GM18517 (cell line): ENCODE results near the gene CCDC74B.
"Not testable (repeated sequence)": the region's sequence is repeated elsewhere in the genome, so short reads cannot be mapped to it uniquely, and the experiment has no call there.

ENCODE experiments used
- ATAC-seq: cut with Tn5 transposase; IDR thresholded peaks from one replicate; pipeline ENCODE4 v1.9.1; 2021; ENCODE audit warnings: mild to moderate bottlenecking, moderate library complexity; ENCODE audit not compliant: unreplicated experiment

Gene CCDC74B

DNA sequence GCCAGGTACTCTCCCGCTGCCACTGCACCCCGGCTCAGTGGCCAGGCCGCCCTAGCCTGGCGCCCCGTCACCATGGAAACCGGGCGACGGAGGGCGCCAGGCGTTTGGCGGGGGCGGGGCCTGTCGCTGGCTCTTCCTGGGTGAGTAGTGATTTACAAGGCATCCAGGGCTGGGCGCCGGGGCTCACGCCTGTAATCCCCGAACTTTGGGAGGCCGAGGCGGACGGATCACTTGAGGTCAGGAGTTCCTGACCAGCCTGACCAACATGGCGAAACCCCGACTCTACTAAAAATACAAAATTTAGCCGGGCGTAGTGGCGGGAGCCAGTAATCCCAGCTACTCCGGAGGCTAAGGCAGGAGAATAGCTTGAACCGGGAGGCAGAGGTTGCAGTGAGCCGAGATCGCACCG lies at the start of gene CCDC74B:
TSS of gene CCDC74B (minus strand) at position 107 of the 409 bp plus-strand sequence. CDS start 116 bp downstream, outside the sequence.
- peak; percentile 77 for ATAC-seq

DNA sequence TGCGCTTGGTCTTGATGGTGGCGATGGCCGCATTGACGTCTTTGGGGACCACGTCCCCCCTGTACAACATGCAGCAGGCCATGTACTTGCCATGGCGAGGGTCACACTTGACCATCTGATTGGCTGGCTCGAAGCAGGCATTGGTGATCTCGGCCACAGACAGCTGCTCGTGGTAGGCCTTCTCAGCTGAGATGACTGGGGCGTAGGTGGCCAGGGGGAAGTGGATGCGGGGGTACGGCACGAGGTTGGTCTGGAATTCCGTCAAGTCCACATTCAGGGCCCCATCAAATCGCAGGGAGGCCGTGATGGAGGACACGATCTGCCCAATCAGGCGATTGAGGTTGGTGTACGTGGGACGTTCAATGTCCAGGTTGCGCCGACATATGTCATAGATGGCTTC lies 48.9 kb upstream of the CCDC74B start:
- not testable (repeated sequence) for ATAC-seq

GRCh38 chr2:130192451-130192850 lies 47.5 kb upstream of the CCDC74B start:
- ATAC-seq: not testable (repeated sequence)

GRCh38 chr2:130191319-130191718 lies 46.4 kb upstream of the CCDC74B start:
- ATAC-seq: not testable (repeated sequence)

- no peak for ATAC-seq
Observed at GRCh38 chr2:130190237-130190636, 45.3 kb upstream of the CCDC74B start.

DNA sequence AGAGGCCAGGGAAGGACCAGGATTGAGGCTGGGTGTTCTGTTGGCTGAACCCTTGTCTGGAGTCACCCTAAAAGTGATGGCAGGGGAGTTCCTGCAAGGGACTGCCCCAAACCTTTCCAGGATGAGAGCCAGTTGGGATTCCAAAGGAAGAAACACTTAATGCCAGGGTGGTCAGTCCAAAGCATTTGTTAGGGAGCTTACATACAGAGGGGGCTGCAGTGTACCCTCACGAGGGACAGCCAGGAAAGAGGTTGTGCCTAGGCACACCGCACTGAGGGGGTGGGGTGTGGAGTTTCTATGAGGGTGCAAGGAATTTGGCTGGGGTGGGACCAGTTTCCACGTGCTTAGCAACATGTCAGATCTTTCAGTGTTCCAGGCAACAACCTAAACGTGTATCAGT lies 44.0 kb upstream of the CCDC74B start:
- not testable (repeated sequence) for ATAC-seq

DNA sequence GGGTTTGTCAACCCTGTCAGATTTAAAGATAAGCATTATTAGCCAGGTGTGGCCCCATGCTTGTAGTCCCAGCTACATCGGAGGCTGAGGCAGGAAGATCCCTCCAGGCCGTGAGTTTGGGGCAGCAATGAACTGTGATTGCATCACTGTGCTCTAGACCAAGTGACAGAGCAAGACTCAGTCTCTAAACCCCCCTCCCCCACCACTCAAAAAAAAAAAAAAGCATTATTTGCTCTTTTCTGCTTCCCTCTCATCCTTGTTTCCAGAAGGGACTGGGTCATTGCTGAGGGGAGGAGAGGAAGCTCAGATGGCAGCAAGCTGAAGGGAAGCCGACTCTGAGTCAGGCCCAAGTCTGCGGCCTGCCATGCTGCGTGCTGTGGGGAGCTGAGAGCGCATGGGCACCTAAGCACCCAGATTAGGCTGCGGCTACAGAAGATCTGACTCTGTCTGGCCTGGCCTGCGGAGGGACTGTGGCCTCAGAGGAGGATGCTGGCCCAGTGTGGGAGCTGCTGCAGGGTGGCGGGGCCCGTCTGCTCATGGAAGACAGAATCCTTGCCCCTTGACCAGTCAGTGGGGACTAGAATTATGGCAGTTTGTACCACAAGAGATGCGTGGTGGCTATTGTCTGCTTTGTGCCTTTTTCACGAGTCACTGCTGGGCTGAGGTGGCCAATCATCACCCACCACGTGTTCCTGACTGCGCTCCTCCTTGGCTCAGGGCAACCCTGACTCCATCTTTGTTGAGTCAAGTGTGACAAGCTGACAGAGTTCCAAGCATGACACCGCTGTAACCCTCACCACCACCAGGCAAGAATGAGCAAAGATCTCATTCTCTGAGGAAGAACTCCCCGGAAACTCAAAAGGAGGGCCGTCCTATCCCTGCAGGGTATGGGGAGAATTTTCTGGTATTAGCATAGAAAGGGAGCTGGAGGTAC lies 43.2 kb upstream of the CCDC74B start:
- ATAC-seq: not testable (repeated sequence)

GRCh38 chr2:130187268-130187667 lies 42.4 kb upstream of the CCDC74B start:
- ATAC-seq: no peak

GRCh38 chr2:130186391-130186790 lies 41.5 kb upstream of the CCDC74B start:
- ATAC-seq: no peak

- ATAC-seq: no peak
Observed at GRCh38 chr2:130185896-130186295, 41.0 kb upstream of the CCDC74B start.

- ATAC-seq: no peak
Observed at GRCh38 chr2:130185436-130185835, 40.5 kb upstream of the CCDC74B start.

GRCh38 chr2:130183512-130184373 lies 38.8 kb upstream of the CCDC74B start:
- ATAC-seq: no peak

DNA sequence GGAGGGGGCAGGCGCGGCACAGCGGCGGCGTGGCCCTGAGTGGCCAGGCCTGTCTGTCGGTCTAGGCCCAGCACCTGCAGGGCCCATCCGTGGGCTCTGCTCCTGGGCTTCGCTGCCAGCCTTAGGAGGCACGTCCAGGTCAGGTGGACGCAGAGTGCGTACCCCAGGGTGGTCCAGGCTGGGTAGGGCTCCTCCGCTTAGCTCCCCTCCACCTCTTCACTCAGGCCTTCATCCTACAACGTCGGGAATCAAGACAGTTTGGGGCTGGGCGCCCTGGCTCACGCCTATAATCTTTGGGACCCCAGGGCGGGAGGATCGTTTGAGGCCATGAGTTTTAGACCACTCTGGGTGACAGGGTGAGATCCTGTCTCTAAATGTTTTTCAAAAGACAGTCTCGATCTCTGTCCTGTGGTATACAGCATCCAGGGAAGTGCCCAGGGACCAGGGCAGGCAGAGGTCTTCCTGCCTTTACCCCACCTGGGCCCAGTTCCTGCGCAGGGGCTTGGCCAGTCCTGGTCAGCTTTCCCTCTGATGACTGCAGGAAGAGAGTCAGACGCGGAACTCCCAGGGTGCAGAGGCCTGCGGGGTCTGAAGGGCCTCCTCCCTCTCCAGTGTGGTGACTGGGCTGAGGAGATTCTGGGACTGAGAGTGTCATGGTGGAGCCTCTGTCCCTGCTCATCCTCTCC lies 38.1 kb upstream of the CCDC74B start:
- not testable (repeated sequence) for ATAC-seq

- peak; percentile 86 for ATAC-seq
Observed at GRCh38 chr2:130181880-130182682, 37.2 kb upstream of the CCDC74B start, which contains the start of gene MZT2B. Gene MZT2B (plus strand): TSS chr2:130182262. CDS start chr2:130182283, 21 bp downstream.

- ATAC-seq: peak; percentile 58
Observed at GRCh38 chr2:130181325-130181879, 36.5 kb upstream of the CCDC74B start, which contains the start of gene SMPD4. Gene SMPD4 (minus strand): TSS chr2:130181602. CDS start chr2:130176592, 5,010 bp downstream.

DNA sequence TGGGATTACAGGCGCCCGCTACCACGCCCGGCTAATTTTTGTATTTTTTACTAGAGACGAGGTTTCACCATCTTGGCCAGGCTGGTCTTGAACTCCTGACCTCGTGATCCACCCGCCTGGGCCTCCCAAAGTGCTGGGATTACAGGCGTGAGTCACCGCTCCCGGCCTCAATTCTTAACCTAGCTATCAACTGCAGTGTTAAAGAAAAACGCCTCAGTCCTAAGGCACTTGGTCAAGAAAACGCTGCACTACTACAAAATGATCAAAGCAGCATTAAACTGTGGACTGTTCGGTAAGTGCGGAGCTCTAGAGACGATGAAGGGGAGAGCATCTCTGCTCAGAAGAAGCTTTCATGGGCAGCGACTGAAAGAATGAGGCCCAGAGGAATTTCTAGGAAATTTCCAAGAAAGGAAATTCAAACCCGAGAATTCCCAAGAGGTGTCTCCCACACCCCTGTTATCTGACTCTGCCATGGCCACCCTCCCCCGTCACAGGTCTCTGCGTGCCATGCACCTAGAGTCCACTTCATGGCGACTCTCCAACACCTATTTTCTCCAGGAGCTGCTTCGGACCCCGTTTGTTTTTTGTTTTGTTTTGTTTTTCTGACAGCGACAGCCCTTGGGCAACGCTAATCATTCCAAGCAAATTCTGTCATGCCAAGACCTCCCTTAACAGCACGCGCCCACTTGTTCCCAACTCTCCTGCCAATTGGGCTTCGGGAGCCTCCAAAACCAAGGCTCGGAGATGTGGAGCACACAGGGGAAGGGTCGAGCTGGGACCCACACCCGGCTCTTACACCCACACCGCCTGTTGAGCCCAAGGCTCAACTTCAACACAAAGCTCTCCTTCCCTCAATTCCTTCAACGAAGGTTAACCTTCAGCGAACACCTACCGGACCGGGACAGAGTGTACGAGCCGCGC lies 35.8 kb upstream of the CCDC74B start:
- ATAC-seq: not testable (repeated sequence)

DNA sequence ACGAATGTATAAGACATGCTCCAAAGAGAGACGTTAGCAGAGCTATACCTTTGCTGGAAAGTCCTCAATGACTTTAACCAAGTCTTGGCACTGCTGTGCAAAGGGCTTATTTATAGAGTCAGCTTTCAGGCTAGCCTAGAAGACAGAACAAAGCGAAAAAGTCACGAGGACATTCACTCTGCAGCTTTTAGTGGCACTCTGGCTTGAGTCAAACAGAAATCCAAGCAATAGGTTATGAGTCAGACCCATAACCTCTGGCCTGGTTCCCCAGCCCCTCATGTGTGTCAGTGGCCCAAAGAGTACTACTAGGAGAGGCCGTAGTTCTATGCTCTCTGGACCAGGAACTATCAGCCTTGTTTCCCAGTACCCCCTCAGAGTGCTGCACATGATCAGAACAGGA lies 30.0 kb upstream of the CCDC74B start:
- not testable (repeated sequence) for ATAC-seq

GRCh38 chr2:130169896-130170295 lies 25.0 kb upstream of the CCDC74B start:
- no peak for ATAC-seq
